GM21447 (cell line): Measurements from ENCODE around the gene OMG.
"Not testable (repeated sequence)": the region's sequence is repeated elsewhere in the genome, so short reads cannot be mapped to it uniquely, and the experiment has no call there.

Source experiments
- ATAC-seq: cut with Tn5 transposase; IDR thresholded peaks from one replicate; pipeline ENCODE4 v1.9.1; 2021; ENCODE audit not compliant: unreplicated experiment

OMG gene

GRCh38 chr17:31308372-31309334 lies 11.6 kb upstream of the OMG start:
- no peak for ATAC-seq

- no peak for ATAC-seq
These were observed 10.6 kb upstream of the OMG start for GRCh38 chr17:31307640-31308039.

DNA sequence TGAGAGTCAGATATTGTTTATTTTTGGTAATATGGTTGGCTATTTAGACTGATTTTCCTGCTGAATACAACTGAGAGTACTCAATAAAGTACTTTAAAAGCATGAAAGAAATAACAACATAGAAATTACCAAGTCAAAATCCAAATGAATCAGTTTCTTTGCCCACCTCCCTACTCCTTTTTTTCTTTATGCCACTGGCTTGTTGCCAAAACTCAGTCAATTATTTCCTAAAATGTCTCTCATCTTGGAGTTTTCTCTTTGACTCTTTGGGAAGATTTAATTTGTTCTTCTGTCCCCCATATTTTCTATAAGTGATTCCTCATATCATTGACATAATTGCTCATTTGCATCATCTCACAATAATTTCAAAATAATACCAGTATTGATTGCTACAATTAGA lies 2.6 kb upstream of the OMG start:
- no peak for ATAC-seq

- ATAC-seq, result no peak
These were observed 897 bp downstream of the OMG start for GRCh38 chr17:31296142-31296541.

DNA sequence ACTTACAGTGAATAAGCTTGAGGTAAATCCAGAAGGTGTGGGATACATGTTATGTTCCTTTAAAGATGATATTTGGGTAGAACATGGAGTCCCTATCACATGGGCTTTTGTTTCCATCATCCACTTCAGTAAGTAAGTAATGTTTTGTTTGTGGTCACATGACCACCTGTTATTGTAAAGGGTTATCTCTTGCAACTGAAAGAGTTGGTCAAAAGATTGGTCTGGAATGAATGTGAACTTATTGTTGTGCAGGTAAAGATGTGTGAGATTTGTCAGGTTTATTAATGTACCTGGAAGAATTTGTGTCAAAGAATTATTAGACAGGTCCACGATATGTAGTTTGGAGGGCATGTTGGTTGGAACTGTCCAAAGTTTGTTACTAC lies 1.6 kb downstream of the OMG start:
- no peak for ATAC-seq

- ATAC-seq, result no peak
These were observed 2.1 kb downstream of the OMG start for GRCh38 chr17:31294820-31295488.

DNA sequence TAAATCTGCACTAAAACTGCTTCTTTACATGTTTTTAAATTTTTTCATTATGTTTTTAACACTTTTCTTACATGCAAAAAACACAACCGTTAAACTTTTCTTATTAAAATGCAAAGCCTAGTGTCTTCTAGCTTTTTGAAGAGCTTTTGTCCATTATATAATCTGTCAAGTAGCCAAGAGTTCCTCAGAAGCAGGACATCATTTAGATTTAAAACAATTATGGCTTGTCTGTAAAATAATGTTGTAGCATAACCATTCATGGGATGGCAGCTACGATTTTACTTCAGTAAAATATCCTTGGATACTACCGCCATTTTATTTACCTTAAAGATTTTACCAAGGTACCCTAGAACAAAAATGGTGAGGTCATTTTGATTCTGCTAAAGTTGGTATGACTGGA lies 2.8 kb downstream of the OMG start:
- no peak for ATAC-seq

GRCh38 chr17:31293581-31293980 lies 3.5 kb downstream of the OMG start:
- no peak for ATAC-seq

GRCh38 chr17:31291820-31292219 lies 5.2 kb downstream of the OMG start:
- ATAC-seq, result no peak

DNA sequence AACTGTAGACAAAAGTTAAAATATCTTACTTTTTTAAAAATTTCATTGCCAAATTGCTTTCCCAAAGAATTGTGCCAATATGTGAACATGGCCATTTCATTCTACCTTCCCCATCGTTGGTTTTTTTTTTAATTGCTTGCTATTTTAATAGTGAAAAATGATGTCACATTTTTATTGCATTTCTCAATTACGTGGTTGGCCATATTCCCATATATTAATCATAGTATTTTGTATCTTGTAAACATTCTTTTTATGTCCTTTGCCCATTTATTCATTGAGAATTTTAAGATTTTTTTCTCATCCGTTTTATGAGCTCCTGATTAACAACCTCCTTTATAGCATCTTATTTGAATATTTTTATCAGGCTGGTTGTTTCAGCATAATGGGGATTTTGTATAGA lies 7.2 kb downstream of the OMG start:
- no peak for ATAC-seq

DNA sequence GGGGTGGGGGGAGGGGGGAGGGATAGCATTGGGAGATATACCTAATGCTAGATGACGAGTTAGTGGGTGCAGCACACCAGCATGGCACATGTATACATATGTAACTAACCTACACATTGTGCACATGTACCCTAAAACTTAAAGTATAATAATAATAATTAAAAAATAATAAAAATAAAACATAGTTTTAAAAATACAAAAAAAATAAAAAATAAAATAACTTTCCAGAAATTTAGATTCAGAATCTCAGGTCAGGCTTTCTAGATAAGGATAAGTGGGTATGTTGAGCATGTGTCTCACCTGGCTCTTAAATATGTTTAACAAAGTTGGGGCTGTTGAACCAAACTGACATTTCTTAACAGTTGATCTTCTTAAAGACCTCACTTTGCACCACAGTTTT lies 9.1 kb downstream of the OMG start:
- ATAC-seq, result not testable (repeated sequence)

DNA sequence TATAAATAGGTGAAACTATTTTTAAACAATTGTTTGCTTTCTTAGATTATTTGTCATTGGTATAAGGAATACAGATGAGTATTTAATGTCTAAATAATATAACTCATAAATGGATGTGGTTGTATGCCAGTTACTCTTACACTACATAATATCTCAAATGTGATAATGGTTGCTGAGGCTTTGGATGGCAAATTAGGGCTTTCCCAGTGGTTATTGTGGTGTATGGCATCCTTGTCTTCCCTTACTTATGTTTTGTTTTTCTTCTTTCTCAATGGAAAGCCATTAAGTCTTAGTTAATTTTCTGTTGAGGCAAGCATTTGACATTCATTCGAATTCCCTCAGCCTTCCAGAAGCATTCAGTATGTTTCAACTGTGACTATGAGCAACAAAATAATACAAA lies 10.5 kb downstream of the OMG start:
- ATAC-seq, result no peak

DNA sequence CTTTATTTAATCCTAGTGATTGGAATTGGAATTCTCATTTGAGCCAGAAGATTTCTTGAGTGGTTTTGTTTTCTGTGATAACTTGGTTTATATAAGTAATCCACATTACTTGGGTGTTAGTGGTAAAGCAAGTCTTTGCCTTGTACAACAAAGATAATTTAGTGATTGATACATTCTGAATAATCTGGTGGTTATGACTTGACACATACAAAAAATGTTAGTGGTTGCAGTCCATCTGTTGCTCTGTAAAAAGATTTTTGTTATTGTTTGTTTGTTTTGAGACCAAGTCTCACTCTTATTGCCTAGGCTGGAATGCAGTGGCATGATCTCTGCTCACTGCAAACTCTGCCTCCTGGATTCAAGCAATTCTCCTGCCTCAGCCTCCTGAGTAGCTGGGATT lies 13.2 kb downstream of the OMG start:
- no peak for ATAC-seq

- no peak for ATAC-seq
These were observed 16.0 kb downstream of the OMG start for GRCh38 chr17:31281061-31281460.

DNA sequence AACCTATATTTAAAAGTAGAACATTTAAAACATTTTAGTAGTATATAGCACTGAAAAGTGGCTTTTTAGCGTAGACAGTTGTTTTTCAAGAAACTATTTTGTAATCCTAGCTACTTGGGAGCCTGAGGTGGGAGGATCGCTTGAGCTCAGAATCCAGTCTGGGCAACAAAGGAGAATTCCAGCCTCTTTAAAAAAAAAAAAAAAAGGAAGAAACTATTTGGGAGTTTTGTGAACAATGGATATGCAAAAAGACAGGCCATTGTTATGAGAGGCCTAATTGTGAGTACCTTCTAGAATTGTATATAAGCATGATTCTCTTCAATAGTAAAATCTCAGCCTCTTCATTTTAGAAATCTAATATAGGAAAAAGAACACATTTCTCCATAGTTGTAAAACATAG lies 17.6 kb downstream of the OMG start:
- ATAC-seq, result no peak

- no peak for ATAC-seq
These were observed 21.9 kb downstream of the OMG start for GRCh38 chr17:31275116-31275515.

DNA sequence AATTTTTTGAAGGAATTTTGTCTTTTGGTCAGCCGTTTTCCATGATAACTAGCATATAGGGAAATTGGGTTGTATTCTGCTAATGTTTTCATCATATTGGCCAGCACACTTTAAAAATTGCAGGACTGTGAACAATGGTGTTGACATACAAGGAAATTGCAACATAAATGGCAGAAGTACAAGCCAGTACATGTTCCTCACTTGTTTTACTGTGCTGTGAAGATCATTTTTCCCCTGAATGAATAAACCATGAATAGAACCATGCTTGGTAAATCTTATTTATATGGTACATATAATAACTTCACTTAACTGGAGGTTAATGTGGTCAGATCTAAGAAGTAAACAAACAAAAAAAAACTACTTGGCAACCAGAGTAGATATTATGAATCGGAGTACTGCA lies 22.8 kb downstream of the OMG start:
- no peak for ATAC-seq

- no peak for ATAC-seq
These were observed 23.5 kb downstream of the OMG start for GRCh38 chr17:31273516-31273915.

GRCh38 chr17:31272803-31273202 lies 24.2 kb downstream of the OMG start:
- no peak for ATAC-seq

- ATAC-seq, result no peak
These were observed 24.8 kb downstream of the OMG start for GRCh38 chr17:31272236-31272635.

GRCh38 chr17:31269578-31269983 lies 27.5 kb downstream of the OMG start:
- ATAC-seq, result no peak

DNA sequence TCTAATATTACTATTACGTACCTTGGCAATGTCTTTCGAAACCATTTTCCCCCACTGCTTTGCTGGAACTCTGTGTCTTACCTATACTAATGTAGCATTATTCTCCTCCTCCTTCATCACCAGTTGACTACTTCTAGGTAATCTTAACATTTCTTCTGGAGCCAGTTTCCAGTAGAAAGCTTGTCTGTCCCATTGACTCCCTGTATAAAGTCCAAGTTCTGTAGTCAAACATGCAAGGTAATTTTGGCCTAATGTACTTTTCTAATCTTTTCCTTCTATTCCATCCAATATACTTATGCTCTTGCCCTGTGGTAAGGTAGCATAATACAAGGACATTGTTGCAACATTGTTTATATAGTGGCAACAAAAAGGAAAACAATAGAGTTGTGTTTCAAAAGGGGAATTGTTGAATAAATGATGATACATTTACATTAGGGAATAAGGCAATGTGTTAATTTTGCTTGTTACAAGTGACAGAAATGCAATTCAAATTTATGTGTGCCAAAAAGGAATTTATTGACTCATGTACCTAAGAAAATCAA lies 27.9 kb downstream of the OMG start:
- no peak for ATAC-seq
